Smooth muscle cell (in vitro differentiated cells): ENCODE data around the gene PTPRN2. TPM values are rescaled to one million over a fixed set of nuclear protein-coding genes. Genes with fewer than 3 reads are reported as not detected.

Experiments used
- DNase-seq: peaks from one replicate; lab custom pipeline; 2025; ENCODE audit not compliant: unreplicated experiment; lab: John Stamatoyannopoulos, UW
- H2AFZ ChIP-seq: fragments of 200-600 bp; sonication (generic); 2 replicates; pipeline ENCODE4 v1.6.0; 2016; ENCODE audit warnings: antibody characterized with exemption, low read depth, mild to moderate bottlenecking
- H3F3A ChIP-seq: fragments of 200-600 bp; sonication (generic); 2 replicates; pipeline ENCODE4 v1.6.0; 2017; ENCODE audit warnings: antibody characterized with exemption, low read depth
- H3K27ac ChIP-seq: fragments of 200-600 bp; sonication (generic); 2 replicates; pipeline ENCODE4 v1.5.1; 2016; ENCODE audit warnings: low read depth, mild to moderate bottlenecking
- H3K27me3 ChIP-seq: fragments of 200-600 bp; sonication (generic); 2 replicates; pipeline ENCODE4 v1.6.1; 2016; ENCODE audit warnings: low read depth, mild to moderate bottlenecking
- H3K36me3 ChIP-seq: fragments of 200-600 bp; sonication (generic); 2 replicates; pipeline ENCODE4 v1.5.1; 2016; ENCODE audit warnings: low read depth
- H3K4me1 ChIP-seq: fragments of 200-600 bp; sonication (generic); 2 replicates; pipeline ENCODE4 v1.5.1; 2016; ENCODE audit warnings: low read depth
- H3K4me2 ChIP-seq: fragments of 200-600 bp; sonication (generic); 2 replicates; pipeline ENCODE4 v1.6.0; 2016; ENCODE audit warnings: mild to moderate bottlenecking
- H3K4me3 ChIP-seq: fragments of 200-600 bp; sonication (generic); 2 replicates; pipeline ENCODE4 v1.5.1; 2016; ENCODE audit warnings: mild to moderate bottlenecking
- H3K79me2 ChIP-seq: fragments of 200-600 bp; sonication (generic); 2 replicates; pipeline ENCODE4 v1.6.0; 2016; ENCODE audit warnings: low read depth, mild to moderate bottlenecking
- H3K9ac ChIP-seq: fragments of 200-600 bp; sonication (generic); 2 replicates; pipeline ENCODE4 v1.6.0; 2016; ENCODE audit warnings: low read depth
- H3K9me3 ChIP-seq: fragments of 200-600 bp; sonication (generic); replicated peaks from 2 replicates; pipeline ENCODE4 v1.5.1; 2016; ENCODE audit warnings: low read depth
- H4K20me1 ChIP-seq: fragments of 200-600 bp; sonication (generic); 2 replicates; pipeline ENCODE4 v1.6.0; 2016; ENCODE audit warnings: low read depth
- WGBS: methylation state at CpG from one replicate; pipeline ENCODE4 v1.1.7; 2016; ENCODE audit warnings: low lambda C conversion rate; 5-methylcytosine and 5-hydroxymethylcytosine counted together
- polyA plus RNA-seq: library from polyadenylated mRNA; unstranded; fragments of >200 nt; fragmentation: Nextera tagmentation; extraction: Ambion mirVana; gene quantifications from 2 replicates; pipeline ENCODE4 v1.2.1, GENCODE V29; 2016
- total RNA-seq: library from RNA; depleted of rRNA; stranded (reverse); fragments of >200 nt; gene quantifications from 2 replicates; pipeline ENCODE4 v1.2.3, GENCODE V29; 2014
- TF ChIP-seq, protein P1 (sequence below): fragments of 200-600 bp; sonication (generic); IDR thresholded peaks from 2 replicates; pipeline ENCODE4 v1.5.1; 2017; ENCODE audit warnings: borderline replicate concordance, mild to moderate bottlenecking, antibody characterized with exemption; ENCODE audit not compliant: insufficient read depth, poor library complexity, severe bottlenecking

PTPRN2 gene
- total and polyA plus RNA-seq, 2 experiments from 2014 or later: 0.09 to 0.87 TPM

DNA sequence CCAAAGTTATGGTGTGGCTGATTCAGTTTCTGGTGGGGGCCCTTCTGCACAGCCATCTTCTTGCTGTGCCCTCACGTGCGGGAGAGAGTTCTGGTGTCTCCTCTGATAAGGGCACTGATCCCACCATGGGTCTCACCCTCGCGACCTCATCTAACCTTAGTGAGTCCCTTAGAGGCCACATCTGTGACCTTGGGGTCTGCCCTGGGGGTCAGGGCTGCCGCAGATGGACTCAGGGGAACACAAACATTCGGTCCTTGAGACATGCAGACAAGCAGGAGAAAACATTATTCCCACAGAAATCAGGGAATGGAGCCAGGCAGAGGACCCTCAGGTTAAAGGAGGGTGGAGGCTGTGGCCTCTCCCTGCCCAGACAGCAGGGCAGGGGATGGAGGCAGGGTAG lies 1072.9 kb downstream of the PTPRN2 start:
- H3K27me3 ChIP-seq: no peaks in the 10 kb centered on the region
- H4K20me1 ChIP-seq: no peaks in the 10 kb centered on the region
- no peak overlapping the region for H2AFZ ChIP-seq
- H3K9me3 ChIP-seq: no peaks in the 10 kb centered on the region
- H3K36me3 ChIP-seq: no peaks in the 10 kb centered on the region
- H3F3A ChIP-seq: no peaks in the 10 kb centered on the region
- 73% methylated on average over 6 of the region's 6 CpGs for WGBS
- H3K4me1 ChIP-seq: no peaks in the 10 kb centered on the region
- no peak overlapping the region for H3K9ac ChIP-seq
- H3K79me2 ChIP-seq: no peaks in the 10 kb centered on the region
- H3K4me2 ChIP-seq: no peak overlapping the region
- TF ChIP-seq, protein P1, sequence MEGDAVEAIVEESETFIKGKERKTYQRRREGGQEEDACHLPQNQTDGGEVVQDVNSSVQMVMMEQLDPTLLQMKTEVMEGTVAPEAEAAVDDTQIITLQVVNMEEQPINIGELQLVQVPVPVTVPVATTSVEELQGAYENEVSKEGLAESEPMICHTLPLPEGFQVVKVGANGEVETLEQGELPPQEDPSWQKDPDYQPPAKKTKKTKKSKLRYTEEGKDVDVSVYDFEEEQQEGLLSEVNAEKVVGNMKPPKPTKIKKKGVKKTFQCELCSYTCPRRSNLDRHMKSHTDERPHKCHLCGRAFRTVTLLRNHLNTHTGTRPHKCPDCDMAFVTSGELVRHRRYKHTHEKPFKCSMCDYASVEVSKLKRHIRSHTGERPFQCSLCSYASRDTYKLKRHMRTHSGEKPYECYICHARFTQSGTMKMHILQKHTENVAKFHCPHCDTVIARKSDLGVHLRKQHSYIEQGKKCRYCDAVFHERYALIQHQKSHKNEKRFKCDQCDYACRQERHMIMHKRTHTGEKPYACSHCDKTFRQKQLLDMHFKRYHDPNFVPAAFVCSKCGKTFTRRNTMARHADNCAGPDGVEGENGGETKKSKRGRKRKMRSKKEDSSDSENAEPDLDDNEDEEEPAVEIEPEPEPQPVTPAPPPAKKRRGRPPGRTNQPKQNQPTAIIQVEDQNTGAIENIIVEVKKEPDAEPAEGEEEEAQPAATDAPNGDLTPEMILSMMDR: no peak
- no peak for DNase-seq
- no peak overlapping the region for H3K27ac ChIP-seq
- H3K4me3 ChIP-seq: no peak overlapping the region

DNA sequence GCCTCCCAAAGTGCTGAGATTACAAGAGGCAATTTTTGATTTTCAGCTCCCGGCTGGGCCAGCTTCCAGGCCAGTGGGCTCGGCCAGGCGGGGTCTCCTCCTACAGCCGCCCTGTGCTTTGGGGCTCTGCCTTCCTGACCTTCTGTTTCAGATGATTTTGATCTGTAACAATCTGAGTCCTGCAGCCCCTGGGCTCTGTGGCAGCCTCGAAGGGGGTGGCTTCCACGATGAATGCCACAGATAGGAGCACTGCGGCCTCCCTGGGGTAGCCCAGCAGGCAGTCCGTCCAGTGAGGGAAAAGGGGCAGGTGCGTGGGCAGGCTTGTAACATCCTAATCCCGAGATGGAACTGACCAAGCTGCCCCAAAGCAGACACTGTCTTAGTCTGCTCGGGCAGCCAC lies 1073.3 kb downstream of the PTPRN2 start:
- WGBS: 70% methylated on average over 11 of the region's 11 CpGs
- H3K27me3 ChIP-seq: peaks cover 4% of the 10 kb centered on the region
- no peaks in the 10 kb centered on the region for H3K36me3 ChIP-seq
- no peak for DNase-seq
- H3K4me1 ChIP-seq: no peaks in the 10 kb centered on the region
- H2AFZ ChIP-seq: no peak overlapping the region
- TF ChIP-seq, protein P1: no peak
- H3K9me3 ChIP-seq: no peaks in the 10 kb centered on the region
- H3K27ac ChIP-seq: no peak overlapping the region
- H4K20me1 ChIP-seq: no peaks in the 10 kb centered on the region
- H3K9ac ChIP-seq: no peak overlapping the region
- H3K4me3 ChIP-seq: no peak overlapping the region
- H3K79me2 ChIP-seq: no peaks in the 10 kb centered on the region
- no peak overlapping the region for H3K4me2 ChIP-seq
- H3F3A ChIP-seq: no peaks in the 10 kb centered on the region

DNA sequence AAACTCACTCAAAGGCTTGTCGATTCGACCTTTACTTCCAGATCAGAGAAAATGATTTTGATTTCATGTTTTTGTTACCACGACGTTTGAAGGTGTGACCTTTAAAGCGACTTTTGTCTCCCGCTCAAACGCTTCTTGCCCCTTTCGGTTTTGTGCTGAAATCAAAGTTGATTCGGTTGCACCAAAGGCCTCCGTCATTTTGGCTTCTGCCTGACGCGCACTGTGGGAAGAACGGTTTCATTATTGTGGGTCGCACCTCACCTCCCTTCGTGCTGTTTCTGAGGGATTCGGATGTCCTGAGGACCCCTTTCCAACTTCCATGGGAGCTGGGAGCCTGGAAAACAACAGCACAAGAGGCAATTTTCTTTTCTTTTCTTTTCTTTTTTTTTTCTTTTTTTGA lies 1073.9 kb downstream of the PTPRN2 start:
- Histone ChIP-seq H3K4me3 (no peak overlapping the region), H3K27ac (no peak overlapping the region), H3K27me3 (peaks cover 4% of the 10 kb centered on the region), H3K36me3 (no peaks in the 10 kb centered on the region), H3F3A (no peaks in the 10 kb centered on the region), H2AFZ (no peak overlapping the region), H3K79me2 (no peaks in the 10 kb centered on the region), H3K9me3 (no peaks in the 10 kb centered on the region), H3K4me2 (no peak overlapping the region), H3K4me1 (no peaks in the 10 kb centered on the region), H3K9ac (no peak overlapping the region), H4K20me1 (no peaks in the 10 kb centered on the region)
- whole genome bisulfite sequencing: 89% methylated on average over 16 of the region's 16 CpGs
- TF ChIP-seq, protein P1: no peak
- DNase-seq: no peak

DNA sequence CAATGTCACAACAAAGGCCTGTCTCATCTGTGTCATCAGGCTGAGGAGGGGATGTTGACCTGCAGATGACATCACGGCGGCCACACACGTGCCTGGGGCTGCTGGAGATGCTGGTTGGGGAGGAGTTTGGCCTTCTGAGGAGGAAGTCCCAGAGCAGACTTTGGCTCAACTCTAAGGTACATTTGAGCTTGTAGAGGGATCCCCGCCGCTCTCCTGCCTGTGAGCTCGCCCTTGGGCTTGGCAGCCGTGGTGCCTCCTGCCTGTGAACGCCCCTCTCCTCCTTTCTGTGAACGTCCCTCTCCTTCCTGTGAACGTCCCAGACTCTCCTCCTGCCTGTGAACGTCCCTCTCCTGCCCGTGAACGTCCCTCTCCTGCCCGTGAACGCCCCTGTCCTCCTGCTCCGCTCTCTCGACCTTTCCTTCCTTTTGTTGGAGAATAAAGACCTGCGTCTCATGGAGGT lies 1074.4 kb downstream of the PTPRN2 start:
- Histone ChIP-seq H3K4me1 (no peaks in the 10 kb centered on the region), H3K4me2 (no peak overlapping the region), H3K36me3 (no peaks in the 10 kb centered on the region), H3K79me2 (no peaks in the 10 kb centered on the region), H3K27me3 (peaks cover 4% of the 10 kb centered on the region), H3K27ac (no peak overlapping the region), H3K4me3 (no peak overlapping the region), H3F3A (no peaks in the 10 kb centered on the region), H2AFZ (no peak overlapping the region), H3K9me3 (no peaks in the 10 kb centered on the region), H3K9ac (no peak overlapping the region), H4K20me1 (no peaks in the 10 kb centered on the region)
- TF ChIP-seq, protein P1: no peak
- 63% methylated on average over 16 of the region's 18 CpGs for WGBS
- DNase-seq: no peak
